Testis (tissue), 3 donors: ENCODE measurements around the gene RIPOR2. TPM values are rescaled to one million over a fixed set of nuclear protein-coding genes. Genes with fewer than 3 reads are reported as not detected.

Experiments
- DNase-seq: peaks from one replicate; pipeline ENCODE4 v3.0.0-alpha.2; 2019
- H3K27ac ChIP-seq, 2 donors: fragments of 200-600 bp; sonication (generic); one replicate each; pipeline ENCODE4 v1.5.1; 2019
- H3K27me3 ChIP-seq: fragments of 200-600 bp; sonication (generic); one replicate; pipeline ENCODE4 v1.5.1; 2019
- H3K36me3 ChIP-seq: fragments of 200-600 bp; sonication (generic); one replicate; pipeline ENCODE4 v1.5.1; 2017; ENCODE audit warnings: low read depth; ENCODE audit errors: missing control alignments
- H3K4me1 ChIP-seq: fragments of 200-600 bp; sonication (generic); one replicate; pipeline ENCODE4 v1.5.1; 2019
- H3K4me3 ChIP-seq, 2 donors: fragments of 200-600 bp; sonication (generic); one replicate each; pipeline ENCODE4 v1.5.1; 2017 to 2019
- H3K9me3 ChIP-seq: fragments of 200-600 bp; sonication (generic); one replicate; pipeline ENCODE4 v1.5.1; 2017
- POLR2A ChIP-seq: fragments of 450-650 bp; IDR thresholded peaks from one replicate; pipeline ENCODE4 v1.6.1; 2017; ENCODE audit warnings: antibody characterized with exemption, mild to moderate bottlenecking, moderate library complexity
- WGBS, 2 donors: methylation state at CpG; one replicate each; pipeline ENCODE4 v1.1.5; 2018; 5-methylcytosine and 5-hydroxymethylcytosine counted together
- intact Hi-C: fragments of 100-400 bp; cut with DNase I; formaldehyde crosslinking; loops from one replicate; pipeline ENCODE4 v1.15.1; 2023; ENCODE audit warnings: low total_unique reads
- polyA plus RNA-seq: library from polyadenylated mRNA; stranded (reverse); fragments of 350-450 nt; fragmentation: Illumina TruSeq; extraction: RNeasy Lipid Tissue Mini Kit (QIAGEN cat#74804); gene quantifications from one replicate; pipeline ENCODE4 v1.2.3, GENCODE V29; 2014; ENCODE audit warnings: low read depth, low replicate concordance; ENCODE audit not compliant: insufficient read depth
- total RNA-seq, 2 donors: library from RNA; depleted of rRNA; stranded (reverse); fragments of >200 nt; gene quantifications; one replicate each; pipeline ENCODE4 v1.2.3, GENCODE V29; 2016
- TF ChIP-seq, protein P1 (sequence below), 3 experiments: fragments of 450-650 bp in 2 of 3; fragments of 200-600 bp in 1 of 3; sonication (generic) in 1 of 3; IDR thresholded peaks; one replicate each; pipeline ENCODE4 v1.5.1; 2016 to 2019; ENCODE audit warnings: antibody characterized with exemption in 3 of 3, mild to moderate bottlenecking in 2 of 3, moderate library complexity in 1 of 3

The RIPOR2 gene
- total and polyA plus RNA-seq, 3 donors from 2014 or later, result 3.7 to 15.1 (median 10.0) TPM

DNA sequence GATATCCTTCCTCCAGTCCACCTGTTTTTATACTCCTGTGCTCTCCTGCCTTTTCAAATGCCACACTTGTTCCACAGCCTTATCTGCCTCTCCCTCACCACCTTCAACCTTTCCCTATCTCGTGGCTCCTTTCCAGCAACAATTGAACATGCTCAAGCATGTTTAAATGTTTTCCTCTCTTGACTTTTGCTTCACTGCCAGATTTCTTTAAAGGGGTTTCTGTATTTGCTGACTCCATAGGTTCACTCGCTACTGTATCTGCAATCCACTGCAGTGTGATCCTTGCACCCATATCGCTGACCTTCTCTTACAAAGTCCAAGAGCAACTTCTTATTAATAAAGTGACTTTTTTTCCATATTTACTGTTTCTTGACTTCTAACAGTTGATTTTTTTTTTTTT is 172.2 kb downstream of the RIPOR2 start:
- intact Hi-C loops, result loop anchor here (10.0 kb wide), 1 partner anchor 179 kb away; no protein-coding TSS in a partner anchor

DNA sequence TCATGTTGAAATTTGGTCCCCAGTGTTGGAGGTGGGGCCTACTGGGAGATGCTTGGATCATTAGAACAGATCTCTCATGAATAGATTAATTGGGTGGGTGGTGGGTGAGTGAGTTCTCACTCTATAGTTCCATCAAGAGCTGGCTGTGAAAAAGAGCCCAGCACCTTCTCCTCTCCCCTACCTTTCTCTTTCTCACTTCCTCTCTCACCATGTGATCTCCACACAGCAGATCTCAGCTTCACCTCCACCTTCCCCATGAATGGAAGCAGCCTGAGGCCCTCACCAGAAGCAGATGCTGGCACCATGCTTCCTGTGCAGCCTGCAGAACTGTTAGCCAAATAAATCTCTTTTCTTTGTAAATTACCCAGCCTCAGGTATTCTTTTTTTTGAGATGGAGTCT is 173.9 kb downstream of the RIPOR2 start:
- no peak for DNase-seq
- Histone ChIP-seq H3K9me3 (no peaks in the 10 kb centered on the region), H3K27ac (no peak overlapping the region), H3K36me3 (no peaks in the 10 kb centered on the region), H3K4me1 (no peaks in the 10 kb centered on the region), H3K4me3 (no peak overlapping the region), H3K27me3 (no peaks in the 10 kb centered on the region)
- intact Hi-C loops, result loop anchor here (10.0 kb wide), 1 partner anchor 177 kb away; no protein-coding TSS in a partner anchor
- no peak for TF ChIP-seq POLR2A
- TF ChIP-seq, protein P1, sequence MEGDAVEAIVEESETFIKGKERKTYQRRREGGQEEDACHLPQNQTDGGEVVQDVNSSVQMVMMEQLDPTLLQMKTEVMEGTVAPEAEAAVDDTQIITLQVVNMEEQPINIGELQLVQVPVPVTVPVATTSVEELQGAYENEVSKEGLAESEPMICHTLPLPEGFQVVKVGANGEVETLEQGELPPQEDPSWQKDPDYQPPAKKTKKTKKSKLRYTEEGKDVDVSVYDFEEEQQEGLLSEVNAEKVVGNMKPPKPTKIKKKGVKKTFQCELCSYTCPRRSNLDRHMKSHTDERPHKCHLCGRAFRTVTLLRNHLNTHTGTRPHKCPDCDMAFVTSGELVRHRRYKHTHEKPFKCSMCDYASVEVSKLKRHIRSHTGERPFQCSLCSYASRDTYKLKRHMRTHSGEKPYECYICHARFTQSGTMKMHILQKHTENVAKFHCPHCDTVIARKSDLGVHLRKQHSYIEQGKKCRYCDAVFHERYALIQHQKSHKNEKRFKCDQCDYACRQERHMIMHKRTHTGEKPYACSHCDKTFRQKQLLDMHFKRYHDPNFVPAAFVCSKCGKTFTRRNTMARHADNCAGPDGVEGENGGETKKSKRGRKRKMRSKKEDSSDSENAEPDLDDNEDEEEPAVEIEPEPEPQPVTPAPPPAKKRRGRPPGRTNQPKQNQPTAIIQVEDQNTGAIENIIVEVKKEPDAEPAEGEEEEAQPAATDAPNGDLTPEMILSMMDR (IDR thresholded peaks at IDR 0.05), result no peak

More for the DNA sequence above, 172.2 kb downstream of the RIPOR2 start:
- Histone ChIP-seq H3K27ac (no peak overlapping the region), H3K36me3 (no peaks in the 10 kb centered on the region), H3K4me1 (no peaks in the 10 kb centered on the region), H3K9me3 (no peaks in the 10 kb centered on the region), H3K27me3 (no peaks in the 10 kb centered on the region), H3K4me3 (no peak overlapping the region)
- TF ChIP-seq, protein P1 (IDR thresholded peaks at IDR 0.05), result no peak
- no peak for TF ChIP-seq POLR2A
- DNase-seq, result no peak
- WGBS, 2 donors, result 74 to 80% methylated on average over 3 of the region's 3 CpGs

DNA sequence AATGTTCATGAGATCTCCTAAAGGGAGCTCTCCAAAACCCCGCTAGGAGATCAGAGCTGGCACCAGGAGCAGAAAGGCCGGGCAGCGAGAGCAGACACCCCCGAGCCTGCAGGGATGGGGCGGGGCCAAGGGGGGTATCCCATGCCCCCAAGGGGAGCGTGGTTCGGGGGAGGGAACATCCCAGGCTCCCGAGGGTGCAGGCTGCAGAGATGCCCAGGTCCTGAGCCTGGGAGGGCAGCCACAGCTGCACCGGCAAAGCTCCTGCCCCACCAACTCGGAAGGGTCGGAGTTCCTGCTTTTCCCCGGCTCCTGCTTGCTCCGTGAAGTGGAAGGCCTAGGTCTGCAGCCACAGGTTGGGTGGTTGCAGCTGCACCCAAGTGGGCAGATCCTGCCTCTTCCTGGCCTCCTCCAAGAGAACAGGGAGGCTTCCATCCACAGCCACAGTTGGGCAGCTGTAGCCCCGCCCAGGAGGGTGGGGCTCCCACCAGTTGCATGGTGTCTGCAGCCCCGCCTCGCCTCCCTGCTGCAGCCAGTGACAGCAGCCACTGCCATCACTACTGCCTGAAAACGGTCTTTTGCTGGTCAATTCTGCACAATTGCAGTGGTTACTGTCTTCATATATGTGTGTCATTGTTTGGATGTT is 174.4 kb downstream of the RIPOR2 start:
- peak overlapping the region in 1 of 2 donors; percentile 9 for H3K4me3 ChIP-seq
- DNase-seq, result no peak
- intact Hi-C loops, result loop anchor here (10.0 kb wide), 1 partner anchor 177 kb away; no protein-coding TSS in a partner anchor
- no peaks in the 10 kb centered on the region for H3K27me3 ChIP-seq
- TF ChIP-seq POLR2A, result no peak
- TF ChIP-seq, protein P1 (IDR thresholded peaks at IDR 0.05), result no peak
- no peaks in the 10 kb centered on the region for H3K36me3 ChIP-seq
- H3K27ac ChIP-seq, result no peak overlapping the region
- H3K9me3 ChIP-seq, result no peaks in the 10 kb centered on the region
- H3K4me1 ChIP-seq, result no peaks in the 10 kb centered on the region
- 55 to 86% methylated on average over 4 to 17 of the region's 17 CpGs for WGBS, 2 donors

DNA sequence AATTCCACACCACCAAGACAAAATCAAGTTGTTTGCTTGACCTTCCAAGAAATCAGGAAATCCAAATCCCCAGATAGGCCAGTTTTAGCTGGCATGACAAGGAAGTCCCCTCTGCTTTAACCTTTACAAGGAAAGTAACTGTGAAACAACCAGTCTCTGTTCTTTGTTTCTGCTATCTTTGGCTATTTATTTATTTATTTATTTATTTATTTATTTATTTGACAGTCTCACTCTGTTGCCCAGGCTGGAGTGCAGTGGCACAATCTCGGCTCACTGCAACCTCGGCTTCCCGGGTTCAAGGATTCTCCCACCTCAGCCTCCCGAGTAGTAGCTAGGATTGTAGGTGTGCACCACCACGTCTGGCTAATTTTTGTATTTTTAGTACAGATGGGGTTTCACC is 175.6 kb downstream of the RIPOR2 start:
- Histone ChIP-seq H3K27ac (no peak overlapping the region), H3K9me3 (no peaks in the 10 kb centered on the region), H3K4me1 (no peaks in the 10 kb centered on the region), H3K36me3 (no peaks in the 10 kb centered on the region), H3K27me3 (no peaks in the 10 kb centered on the region), H3K4me3 (no peak overlapping the region)
- TF ChIP-seq, protein P1 (IDR thresholded peaks at IDR 0.05), result no peak
- 79 to 93% methylated on average over 5 of the region's 5 CpGs for WGBS, 2 donors
- DNase-seq, result no peak
- intact Hi-C loops, result loop anchor here (10.0 kb wide), 1 partner anchor 175 kb away; no protein-coding TSS in a partner anchor

DNA sequence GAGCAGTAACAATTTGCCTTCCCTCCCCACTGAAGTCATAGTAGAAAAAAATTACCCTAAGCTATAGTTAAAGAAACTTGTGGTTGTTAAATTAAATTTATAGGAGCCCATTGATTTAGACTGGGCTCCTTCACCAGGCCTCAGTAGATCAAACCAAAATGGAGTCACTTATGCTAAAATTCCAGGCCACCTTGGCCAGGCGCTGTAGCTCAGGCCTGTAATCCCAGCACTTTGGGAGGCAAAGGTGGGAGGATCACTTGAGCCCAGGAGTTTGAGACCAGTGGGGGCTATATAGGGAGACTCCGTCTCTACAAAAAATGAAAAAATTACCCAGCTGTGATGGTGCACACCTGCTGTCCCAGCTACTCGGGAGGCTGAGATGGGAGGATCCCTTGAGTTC is 176.0 kb downstream of the RIPOR2 start:
- 69 to 79% methylated on average over 3 of the region's 3 CpGs for WGBS, 2 donors
- Histone ChIP-seq H3K27me3 (no peaks in the 10 kb centered on the region), H3K9me3 (no peaks in the 10 kb centered on the region), H3K4me3 (no peak overlapping the region), H3K4me1 (no peaks in the 10 kb centered on the region), H3K27ac (no peak overlapping the region), H3K36me3 (no peaks in the 10 kb centered on the region)
- no peak for DNase-seq
- intact Hi-C loops, result loop anchor here (10.0 kb wide), 1 partner anchor 175 kb away; no protein-coding TSS in a partner anchor
- TF ChIP-seq POLR2A, result no peak
- TF ChIP-seq, protein P1 (IDR thresholded peaks at IDR 0.05), result no peak
